Transverse colon (tissue), 3 donors: Measurements from ENCODE around the gene CDK14.

Experiments
- CTCF ChIP-seq, 5 experiments: fragments of 200-600 bp in 3 of 5; fragments of 450-650 bp in 2 of 5; sonication (generic) in 3 of 5; IDR thresholded peaks; 1 replicate in 2 of 5; 2 replicates in 3 of 5; pipeline ENCODE4 v1.5.1; 2016 to 2017; ENCODE audit warnings: antibody characterized with exemption in 5 of 5, inconsistent platforms in 3 of 5, mild to moderate bottlenecking in 2 of 5, moderate library complexity in 1 of 5
- EP300 ChIP-seq: sonication (generic); formaldehyde crosslinking; IDR thresholded peaks from one replicate; pipeline ENCODE4 v1.6.1; 2017; ENCODE audit warnings: antibody characterized with exemption, low read depth
- POLR2A ChIP-seq: fragments of 450-650 bp; IDR thresholded peaks from one replicate; pipeline ENCODE4 v1.6.1; 2016; ENCODE audit warnings: antibody characterized with exemption, mild to moderate bottlenecking, moderate library complexity

- TF ChIP-seq POLR2A, result no peak
- no peak for TF ChIP-seq CTCF (IDR thresholded peaks at IDR 0.05)
- TF ChIP-seq EP300, result no peak
These were observed 555.8 kb downstream of the CDK14 start for GRCh38 chr7:91151916-91152315.
